ENCODE data around the gene CABCOCO1.

The CABCOCO1 gene

GRCh38 chr10:61753453-61753852 is 90.7 kb downstream of the CABCOCO1 start:
- Histone ChIP-seq H3K27ac (ENCODE audit: low read length) (no peak overlapping the region), H3K9me3 (ENCODE audit: insufficient read depth, low read length) (no peaks in the 10 kb centered on the region), H3K9ac (ENCODE audit: low read length) (no peak overlapping the region)

GRCh38 chr10:61754587-61755550 is 92.1 kb downstream of the CABCOCO1 start:
- Histone ChIP-seq H3K27me3 (ENCODE audit: low read depth, low read length) (no peaks in the 10 kb centered on the region), H3K9ac (ENCODE audit: low read length) (no peak overlapping the region), H3K4me1 (ENCODE audit: low read length) (peaks cover 19% of the 10 kb centered on the region), H2AFZ (ENCODE audit: low read depth, low read length) (no peak overlapping the region), H4K20me1 (ENCODE audit: insufficient read depth, low read length) (no peaks in the 10 kb centered on the region), H3K79me2 (ENCODE audit: low read length) (no peaks in the 10 kb centered on the region), H3K9me3 (ENCODE audit: insufficient read depth, low read length) (no peaks in the 10 kb centered on the region), H3K4me2 (ENCODE audit: low read length) (no peak overlapping the region), H3K4me3 (ENCODE audit: low read length) (no peak overlapping the region), H3K27ac (ENCODE audit: low read length) (no peak overlapping the region), H3K36me3 (replicated peaks; ENCODE audit: low read depth, low read length) (no peaks in the 10 kb centered on the region)
- TF ChIP-seq CTCF (IDR thresholded peaks at IDR 0.05; ENCODE audit: low read depth, low read length) (no peak), EZH2phosphoT487 (IDR thresholded peaks at IDR 0.05; ENCODE audit: low read depth) (no peak)

More at GRCh38 chr10:61753453-61753852, 90.7 kb downstream of the CABCOCO1 start:
- H3K4me3 ChIP-seq (ENCODE audit: low read length) = no peak overlapping the region
- no peaks in the 10 kb centered on the region for H4K20me1 ChIP-seq (ENCODE audit: insufficient read depth, low read length)
- H3K4me1 ChIP-seq (ENCODE audit: low read length) = peaks cover 19% of the 10 kb centered on the region
- no peaks in the 10 kb centered on the region for H3K36me3 ChIP-seq (replicated peaks; ENCODE audit: low read depth, low read length)
- H2AFZ ChIP-seq (ENCODE audit: low read depth, low read length) = no peak overlapping the region
- no peaks in the 10 kb centered on the region for H3K27me3 ChIP-seq (ENCODE audit: low read depth, low read length)
- H3K79me2 ChIP-seq (ENCODE audit: low read length) = no peaks in the 10 kb centered on the region
- TF ChIP-seq CTCF (IDR thresholded peaks at IDR 0.05; ENCODE audit: low read depth, low read length) (no peak), EZH2phosphoT487 (IDR thresholded peaks at IDR 0.05; ENCODE audit: low read depth) (no peak)
- no peak overlapping the region for H3K4me2 ChIP-seq (ENCODE audit: low read length)

- H3K4me1 ChIP-seq (ENCODE audit: low read length) = peaks cover 10% of the 10 kb centered on the region
- H3K4me2 ChIP-seq (ENCODE audit: low read length) = no peak overlapping the region
- no peaks in the 10 kb centered on the region for H4K20me1 ChIP-seq (ENCODE audit: insufficient read depth, low read length)
- no peak overlapping the region for H3K4me3 ChIP-seq (ENCODE audit: low read length)
- no peaks in the 10 kb centered on the region for H3K27me3 ChIP-seq (ENCODE audit: low read depth, low read length)
- no peaks in the 10 kb centered on the region for H3K36me3 ChIP-seq (replicated peaks; ENCODE audit: low read depth, low read length)
- no peaks in the 10 kb centered on the region for H3K9me3 ChIP-seq (ENCODE audit: insufficient read depth, low read length)
- TF ChIP-seq CTCF (IDR thresholded peaks at IDR 0.05; ENCODE audit: low read depth, low read length) (no peak), EZH2phosphoT487 (IDR thresholded peaks at IDR 0.05; ENCODE audit: low read depth) (no peak)
- no peaks in the 10 kb centered on the region for H3K79me2 ChIP-seq (ENCODE audit: low read length)
- no peak overlapping the region for H2AFZ ChIP-seq (ENCODE audit: low read depth, low read length)
- no peak overlapping the region for H3K9ac ChIP-seq (ENCODE audit: low read length)
- no peak overlapping the region for H3K27ac ChIP-seq (ENCODE audit: low read length)
Observed at GRCh38 chr10:61757001-61757400, 94.3 kb downstream of the CABCOCO1 start.

- Histone ChIP-seq H3K79me2 (ENCODE audit: low read length) (no peaks in the 10 kb centered on the region), H3K9me3 (ENCODE audit: insufficient read depth, low read length) (no peaks in the 10 kb centered on the region), H3K36me3 (replicated peaks; ENCODE audit: low read depth, low read length) (no peaks in the 10 kb centered on the region), H3K9ac (ENCODE audit: low read length) (no peak overlapping the region), H3K27me3 (ENCODE audit: low read depth, low read length) (no peaks in the 10 kb centered on the region), H4K20me1 (ENCODE audit: insufficient read depth, low read length) (no peaks in the 10 kb centered on the region), H3K4me3 (ENCODE audit: low read length) (no peak overlapping the region), H3K4me2 (ENCODE audit: low read length) (no peak overlapping the region), H3K27ac (ENCODE audit: low read length) (no peak overlapping the region), H2AFZ (ENCODE audit: low read depth, low read length) (no peak overlapping the region), H3K4me1 (ENCODE audit: low read length) (peaks cover 4% of the 10 kb centered on the region)
- TF ChIP-seq EZH2phosphoT487 (IDR thresholded peaks at IDR 0.05; ENCODE audit: low read depth) = no peak
Observed at GRCh38 chr10:61757525-61758397, 95.0 kb downstream of the CABCOCO1 start.
